ENCODE results near the gene KCNIP4. TPM values are rescaled to one million over a fixed set of nuclear protein-coding genes. Genes with fewer than 3 reads are reported as not detected.

KCNIP4 gene
- total and polyA plus RNA-seq, 2 of the 8 experiments (the other 6 are each of a cell fraction or from before 2014, with no cell fraction given) = 0.06 TPM; not detected in 1

DNA sequence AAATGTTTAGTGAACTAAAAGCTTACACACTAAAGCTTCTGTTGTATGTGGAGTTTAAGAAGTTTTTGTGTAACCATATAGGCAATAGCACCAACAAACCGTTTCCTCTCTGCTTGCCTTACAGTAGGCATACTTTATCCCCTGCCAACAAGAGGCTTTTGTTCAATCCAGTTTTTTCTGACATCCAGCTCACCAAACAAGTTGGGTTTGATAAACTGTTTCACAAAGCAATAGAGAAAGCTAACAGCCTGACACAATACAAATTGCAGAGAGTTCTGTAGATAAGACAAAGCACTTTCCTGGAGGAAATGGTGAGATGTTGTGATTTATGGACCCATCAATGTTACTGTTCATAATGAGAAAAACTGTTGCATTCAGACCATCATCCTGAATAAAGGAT lies 1194.5 kb downstream of the KCNIP4 start (continued):
- TF ChIP-seq, protein P1, sequence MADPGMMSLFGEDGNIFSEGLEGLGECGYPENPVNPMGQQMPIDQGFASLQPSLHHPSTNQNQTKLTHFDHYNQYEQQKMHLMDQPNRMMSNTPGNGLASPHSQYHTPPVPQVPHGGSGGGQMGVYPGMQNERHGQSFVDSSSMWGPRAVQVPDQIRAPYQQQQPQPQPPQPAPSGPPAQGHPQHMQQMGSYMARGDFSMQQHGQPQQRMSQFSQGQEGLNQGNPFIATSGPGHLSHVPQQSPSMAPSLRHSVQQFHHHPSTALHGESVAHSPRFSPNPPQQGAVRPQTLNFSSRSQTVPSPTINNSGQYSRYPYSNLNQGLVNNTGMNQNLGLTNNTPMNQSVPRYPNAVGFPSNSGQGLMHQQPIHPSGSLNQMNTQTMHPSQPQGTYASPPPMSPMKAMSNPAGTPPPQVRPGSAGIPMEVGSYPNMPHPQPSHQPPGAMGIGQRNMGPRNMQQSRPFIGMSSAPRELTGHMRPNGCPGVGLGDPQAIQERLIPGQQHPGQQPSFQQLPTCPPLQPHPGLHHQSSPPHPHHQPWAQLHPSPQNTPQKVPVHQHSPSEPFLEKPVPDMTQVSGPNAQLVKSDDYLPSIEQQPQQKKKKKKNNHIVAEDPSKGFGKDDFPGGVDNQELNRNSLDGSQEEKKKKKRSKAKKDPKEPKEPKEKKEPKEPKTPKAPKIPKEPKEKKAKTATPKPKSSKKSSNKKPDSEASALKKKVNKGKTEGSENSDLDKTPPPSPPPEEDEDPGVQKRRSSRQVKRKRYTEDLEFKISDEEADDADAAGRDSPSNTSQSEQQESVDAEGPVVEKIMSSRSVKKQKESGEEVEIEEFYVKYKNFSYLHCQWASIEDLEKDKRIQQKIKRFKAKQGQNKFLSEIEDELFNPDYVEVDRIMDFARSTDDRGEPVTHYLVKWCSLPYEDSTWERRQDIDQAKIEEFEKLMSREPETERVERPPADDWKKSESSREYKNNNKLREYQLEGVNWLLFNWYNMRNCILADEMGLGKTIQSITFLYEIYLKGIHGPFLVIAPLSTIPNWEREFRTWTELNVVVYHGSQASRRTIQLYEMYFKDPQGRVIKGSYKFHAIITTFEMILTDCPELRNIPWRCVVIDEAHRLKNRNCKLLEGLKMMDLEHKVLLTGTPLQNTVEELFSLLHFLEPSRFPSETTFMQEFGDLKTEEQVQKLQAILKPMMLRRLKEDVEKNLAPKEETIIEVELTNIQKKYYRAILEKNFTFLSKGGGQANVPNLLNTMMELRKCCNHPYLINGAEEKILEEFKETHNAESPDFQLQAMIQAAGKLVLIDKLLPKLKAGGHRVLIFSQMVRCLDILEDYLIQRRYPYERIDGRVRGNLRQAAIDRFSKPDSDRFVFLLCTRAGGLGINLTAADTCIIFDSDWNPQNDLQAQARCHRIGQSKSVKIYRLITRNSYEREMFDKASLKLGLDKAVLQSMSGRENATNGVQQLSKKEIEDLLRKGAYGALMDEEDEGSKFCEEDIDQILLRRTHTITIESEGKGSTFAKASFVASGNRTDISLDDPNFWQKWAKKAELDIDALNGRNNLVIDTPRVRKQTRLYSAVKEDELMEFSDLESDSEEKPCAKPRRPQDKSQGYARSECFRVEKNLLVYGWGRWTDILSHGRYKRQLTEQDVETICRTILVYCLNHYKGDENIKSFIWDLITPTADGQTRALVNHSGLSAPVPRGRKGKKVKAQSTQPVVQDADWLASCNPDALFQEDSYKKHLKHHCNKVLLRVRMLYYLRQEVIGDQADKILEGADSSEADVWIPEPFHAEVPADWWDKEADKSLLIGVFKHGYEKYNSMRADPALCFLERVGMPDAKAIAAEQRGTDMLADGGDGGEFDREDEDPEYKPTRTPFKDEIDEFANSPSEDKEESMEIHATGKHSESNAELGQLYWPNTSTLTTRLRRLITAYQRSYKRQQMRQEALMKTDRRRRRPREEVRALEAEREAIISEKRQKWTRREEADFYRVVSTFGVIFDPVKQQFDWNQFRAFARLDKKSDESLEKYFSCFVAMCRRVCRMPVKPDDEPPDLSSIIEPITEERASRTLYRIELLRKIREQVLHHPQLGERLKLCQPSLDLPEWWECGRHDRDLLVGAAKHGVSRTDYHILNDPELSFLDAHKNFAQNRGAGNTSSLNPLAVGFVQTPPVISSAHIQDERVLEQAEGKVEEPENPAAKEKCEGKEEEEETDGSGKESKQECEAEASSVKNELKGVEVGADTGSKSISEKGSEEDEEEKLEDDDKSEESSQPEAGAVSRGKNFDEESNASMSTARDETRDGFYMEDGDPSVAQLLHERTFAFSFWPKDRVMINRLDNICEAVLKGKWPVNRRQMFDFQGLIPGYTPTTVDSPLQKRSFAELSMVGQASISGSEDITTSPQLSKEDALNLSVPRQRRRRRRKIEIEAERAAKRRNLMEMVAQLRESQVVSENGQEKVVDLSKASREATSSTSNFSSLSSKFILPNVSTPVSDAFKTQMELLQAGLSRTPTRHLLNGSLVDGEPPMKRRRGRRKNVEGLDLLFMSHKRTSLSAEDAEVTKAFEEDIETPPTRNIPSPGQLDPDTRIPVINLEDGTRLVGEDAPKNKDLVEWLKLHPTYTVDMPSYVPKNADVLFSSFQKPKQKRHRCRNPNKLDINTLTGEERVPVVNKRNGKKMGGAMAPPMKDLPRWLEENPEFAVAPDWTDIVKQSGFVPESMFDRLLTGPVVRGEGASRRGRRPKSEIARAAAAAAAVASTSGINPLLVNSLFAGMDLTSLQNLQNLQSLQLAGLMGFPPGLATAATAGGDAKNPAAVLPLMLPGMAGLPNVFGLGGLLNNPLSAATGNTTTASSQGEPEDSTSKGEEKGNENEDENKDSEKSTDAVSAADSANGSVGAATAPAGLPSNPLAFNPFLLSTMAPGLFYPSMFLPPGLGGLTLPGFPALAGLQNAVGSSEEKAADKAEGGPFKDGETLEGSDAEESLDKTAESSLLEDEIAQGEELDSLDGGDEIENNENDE (IDR thresholded peaks at IDR 0.05; ENCODE audit: insufficient replicate concordance, low read length) = no peak
- TF ChIP-seq KDM1A (IDR thresholded peaks at IDR 0.05; ENCODE audit: borderline replicate concordance, low read length) (no peak), CREB1 (IDR thresholded peaks at IDR 0.05) (no peak), NANOG (IDR thresholded peaks at IDR 0.05; ENCODE audit: insufficient read depth, low read depth, low read length, poor library complexity, severe bottlenecking) (no peak)
- TF ChIP-seq, protein P2, sequence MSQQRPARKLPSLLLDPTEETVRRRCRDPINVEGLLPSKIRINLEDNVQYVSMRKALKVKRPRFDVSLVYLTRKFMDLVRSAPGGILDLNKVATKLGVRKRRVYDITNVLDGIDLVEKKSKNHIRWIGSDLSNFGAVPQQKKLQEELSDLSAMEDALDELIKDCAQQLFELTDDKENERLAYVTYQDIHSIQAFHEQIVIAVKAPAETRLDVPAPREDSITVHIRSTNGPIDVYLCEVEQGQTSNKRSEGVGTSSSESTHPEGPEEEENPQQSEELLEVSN (IDR thresholded peaks at IDR 0.05) = no peak

Data from H1 (cell line).